Heart left ventricle (tissue), 13 donors: ENCODE data around the gene SH3TC1.

Source experiments
- POLR2A ChIP-seq, 2 donors: fragments of 450-650 bp; IDR thresholded peaks; one replicate each; pipeline ENCODE4 v1.6.1; 2017; ENCODE audit warnings: antibody characterized with exemption in 2 of 2, mild to moderate bottlenecking in 2 of 2, moderate library complexity in 2 of 2
- TF ChIP-seq, protein P1 (sequence below), 12 donors: fragments of 200-600 bp; sonication (generic) in 4 of 12; IDR thresholded peaks; one replicate each; pipeline versions ENCODE4 v1.5.0 to v1.8.0; 2018 to 2022; ENCODE audit warnings: antibody characterized with exemption in 12 of 12, mild to moderate bottlenecking in 5 of 12
- donor health status: ischemic (EF 13 %, LVEDD 7.1; RV severe dilation, severe dysfunction).
- donor health status: DM: no; HTN: yes; CAD: no.
- donor health status: DM: no; HTN: no; CAD: no.
- donor health status: ischemic (EF 25% LVEDD 6.9; RV normal size, moderate dysfunction).
- donor health status: ischemic (EF 25% LVEDD 5.7; RV mildly dilated, moderate dysfunction).
- donor health status: ischemic (EF 35%, LVEDD 5.7; RV mildly dilated, moderate dysfunction).
- donor health status: nonischemic (EF 11% LVEDD 7.7; RV severe dilation, severe dysfunction).
- donor health status: DM: yes; HTN: yes; CAD: no.
- donor health status: PGD.
- donor health status: ischemic (EF 29% LVEDD 5.4; RV normal size, mild dysfunction).
- donor health status: nonischemic (EF 23%, LVEDD 6.1; RV moderate dilation, normal function).

DNA sequence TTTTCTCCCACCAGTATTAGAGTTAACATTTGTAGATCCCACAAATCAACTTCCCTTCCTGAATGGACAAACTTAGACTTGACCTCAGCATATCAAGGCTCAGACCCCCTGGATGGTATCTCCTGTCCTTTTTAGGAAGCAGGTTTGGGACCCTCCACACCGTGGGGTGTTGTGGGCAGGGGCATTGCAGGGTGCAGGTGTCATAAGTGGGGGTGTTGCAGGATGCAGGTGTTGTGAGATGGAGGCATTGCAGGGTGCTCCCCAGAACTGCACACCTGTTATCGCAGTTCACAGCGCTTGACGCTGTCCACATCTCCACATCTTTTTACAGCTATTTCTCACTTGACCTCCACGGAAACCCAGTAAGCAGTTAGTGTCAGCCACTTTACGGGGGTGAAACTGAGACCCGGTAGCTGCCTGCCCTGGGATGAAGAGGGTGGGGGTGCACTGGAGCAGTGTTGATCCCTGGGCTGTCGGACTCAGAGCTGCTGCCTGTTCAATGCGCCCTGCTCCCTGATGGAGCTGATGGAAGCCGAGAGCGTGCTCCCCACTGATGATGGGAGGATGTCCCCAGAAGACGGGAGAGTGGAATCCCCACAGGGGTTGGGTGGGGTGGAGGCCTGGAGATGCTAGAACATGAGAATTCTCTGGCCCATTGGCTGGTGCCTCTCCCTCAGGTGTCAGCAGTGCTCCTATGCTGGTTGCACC is 25.3 kb downstream of the SH3TC1 start:
- TF ChIP-seq POLR2A (IDR thresholded peaks at IDR 0.05): no peak
- TF ChIP-seq, protein P1, sequence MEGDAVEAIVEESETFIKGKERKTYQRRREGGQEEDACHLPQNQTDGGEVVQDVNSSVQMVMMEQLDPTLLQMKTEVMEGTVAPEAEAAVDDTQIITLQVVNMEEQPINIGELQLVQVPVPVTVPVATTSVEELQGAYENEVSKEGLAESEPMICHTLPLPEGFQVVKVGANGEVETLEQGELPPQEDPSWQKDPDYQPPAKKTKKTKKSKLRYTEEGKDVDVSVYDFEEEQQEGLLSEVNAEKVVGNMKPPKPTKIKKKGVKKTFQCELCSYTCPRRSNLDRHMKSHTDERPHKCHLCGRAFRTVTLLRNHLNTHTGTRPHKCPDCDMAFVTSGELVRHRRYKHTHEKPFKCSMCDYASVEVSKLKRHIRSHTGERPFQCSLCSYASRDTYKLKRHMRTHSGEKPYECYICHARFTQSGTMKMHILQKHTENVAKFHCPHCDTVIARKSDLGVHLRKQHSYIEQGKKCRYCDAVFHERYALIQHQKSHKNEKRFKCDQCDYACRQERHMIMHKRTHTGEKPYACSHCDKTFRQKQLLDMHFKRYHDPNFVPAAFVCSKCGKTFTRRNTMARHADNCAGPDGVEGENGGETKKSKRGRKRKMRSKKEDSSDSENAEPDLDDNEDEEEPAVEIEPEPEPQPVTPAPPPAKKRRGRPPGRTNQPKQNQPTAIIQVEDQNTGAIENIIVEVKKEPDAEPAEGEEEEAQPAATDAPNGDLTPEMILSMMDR (IDR thresholded peaks at IDR 0.05): no peak
